HT1080 (cell line): ENCODE measurements around the gene NCR2. TPM values are rescaled to one million over a fixed set of nuclear protein-coding genes. Genes with fewer than 3 reads are reported as not detected.

Experiments used
- DNase-seq: peaks from one replicate; pipeline ENCODE4 v3.0.0-alpha.2; 2015; ENCODE audit warnings: low read depth
- total RNA-seq: library from RNA; depleted of rRNA; stranded (reverse); fragments of >200 nt; shearing (Covaris generic); gene quantifications from 2 replicates; pipeline ENCODE4 v1.2.3, GENCODE V29; 2014

Gene NCR2
- total RNA-seq, 1 experiment from 2014 or later, result not detected

GRCh38 chr6:41358503-41358902, 23.1 kb downstream of the NCR2 start:
- DNase-seq, result no peak

- no peak for DNase-seq
Observed at GRCh38 chr6:41359617-41360313, 24.4 kb downstream of the NCR2 start.

- no peak for DNase-seq
Observed at GRCh38 chr6:41360314-41360685, 24.9 kb downstream of the NCR2 start.

GRCh38 chr6:41366150-41366549, 30.7 kb downstream of the NCR2 start:
- DNase-seq, result no peak

- no peak for DNase-seq
Observed at GRCh38 chr6:41367061-41367460, 31.7 kb downstream of the NCR2 start.

- DNase-seq, result peak; percentile 49
Observed at GRCh38 chr6:41367700-41368099, 32.3 kb downstream of the NCR2 start.

GRCh38 chr6:41370488-41371111, 35.2 kb downstream of the NCR2 start:
- DNase-seq, result no peak

GRCh38 chr6:41371461-41371991, 36.1 kb downstream of the NCR2 start:
- no peak for DNase-seq

- no peak for DNase-seq
Observed at GRCh38 chr6:41371992-41372831, 36.8 kb downstream of the NCR2 start.

GRCh38 chr6:41372832-41373626, 37.6 kb downstream of the NCR2 start:
- no peak for DNase-seq

- no peak for DNase-seq
Observed at GRCh38 chr6:41373627-41373918, 38.2 kb downstream of the NCR2 start.

GRCh38 chr6:41373919-41374617, 38.7 kb downstream of the NCR2 start:
- no peak for DNase-seq

- DNase-seq, result no peak
Observed at GRCh38 chr6:41374618-41375590, 39.5 kb downstream of the NCR2 start.

- no peak for DNase-seq
Observed at GRCh38 chr6:41375598-41376151, 40.3 kb downstream of the NCR2 start.

GRCh38 chr6:41376176-41376575, 40.8 kb downstream of the NCR2 start:
- DNase-seq, result no peak

- DNase-seq, result no peak
Observed at GRCh38 chr6:41377071-41377470, 41.7 kb downstream of the NCR2 start.

GRCh38 chr6:41379306-41379705, 43.9 kb downstream of the NCR2 start:
- no peak for DNase-seq

- no peak for DNase-seq
Observed at GRCh38 chr6:41386594-41386993, 51.2 kb downstream of the NCR2 start.

GRCh38 chr6:41392246-41392645, 56.8 kb downstream of the NCR2 start:
- no peak for DNase-seq
